CD4-positive, alpha-beta T cell treated with Interleukin-2 at 100 ng/mL for 4 hours (primary cell): Measurements from ENCODE around the gene ERP44.
"Not testable (repeated sequence)": the region's sequence is repeated elsewhere in the genome, so short reads cannot be mapped to it uniquely, and the experiment has no call there.

Experiments used
- DNase-seq: peaks from one replicate; pipeline ENCODE4 v3.0.0-alpha.2; 2020; ENCODE audit warnings: low spot score

The ERP44 gene

GRCh38 chr9:100011062-100011681, 87.6 kb downstream of the ERP44 start:
- DNase-seq: peak; percentile 60

- no peak for DNase-seq
Measured at GRCh38 chr9:99999797-100000196, 99.0 kb downstream of the ERP44 start.

GRCh38 chr9:99998866-99999265, 99.9 kb downstream of the ERP44 start:
- DNase-seq: no peak

- DNase-seq: no peak
Measured at GRCh38 chr9:99998266-99998665, 100.5 kb downstream of the ERP44 start.

GRCh38 chr9:99990508-99990907, 108.3 kb downstream of the ERP44 start:
- not testable (repeated sequence) for DNase-seq

- DNase-seq: no peak
Measured at GRCh38 chr9:99986642-99987041, 112.2 kb downstream of the ERP44 start.

GRCh38 chr9:99980598-99980997, 118.2 kb downstream of the ERP44 start:
- DNase-seq: no peak

- DNase-seq: no peak
Measured at GRCh38 chr9:99978221-99978620, 120.6 kb downstream of the ERP44 start.

GRCh38 chr9:99977033-99977792, 121.6 kb downstream of the ERP44 start:
- DNase-seq: no peak

- no peak for DNase-seq
Measured at GRCh38 chr9:99973455-99973854, 125.3 kb downstream of the ERP44 start.

- no peak for DNase-seq
Measured at GRCh38 chr9:99971410-99971809, 127.4 kb downstream of the ERP44 start.

GRCh38 chr9:99970481-99970880, 128.3 kb downstream of the ERP44 start:
- no peak for DNase-seq

- DNase-seq: no peak
Measured at GRCh38 chr9:99967457-99967856, 131.3 kb downstream of the ERP44 start.

- DNase-seq: no peak
Measured at GRCh38 chr9:99966716-99967115, 132.1 kb downstream of the ERP44 start.

- no peak for DNase-seq
Measured at GRCh38 chr9:99966001-99966400, 132.8 kb downstream of the ERP44 start.

- no peak for DNase-seq
Measured at GRCh38 chr9:99964336-99964735, 134.5 kb downstream of the ERP44 start.

- DNase-seq: no peak
Measured at GRCh38 chr9:99962680-99963261, 136.0 kb downstream of the ERP44 start.

- DNase-seq: no peak
Measured at GRCh38 chr9:99955606-99956005, 143.2 kb downstream of the ERP44 start.

- DNase-seq: no peak
Measured at GRCh38 chr9:99954819-99955218, 144.0 kb downstream of the ERP44 start.

GRCh38 chr9:99953861-99954507, 144.8 kb downstream of the ERP44 start:
- DNase-seq: no peak

GRCh38 chr9:99948896-99949295, 149.9 kb downstream of the ERP44 start:
- no peak for DNase-seq

GRCh38 chr9:99948482-99948881, 150.3 kb downstream of the ERP44 start:
- no peak for DNase-seq

- DNase-seq: no peak
Measured at GRCh38 chr9:99947395-99947794, 151.4 kb downstream of the ERP44 start.
